ENCODE data around the gene NFE2. TPM values are rescaled to one million over a fixed set of nuclear protein-coding genes. Genes with fewer than 3 reads are reported as not detected.

The NFE2 gene
- total RNA-seq, 4 donors from 2014 or later = 0.40 to 1.2 TPM; not detected in 2

GRCh38 chr12:54261815-54262402, 38.9 kb downstream of the NFE2 start:
- no peak overlapping the region for H3K4me3 ChIP-seq
- H3K4me1 ChIP-seq = peaks cover 0 to 8% of the 10 kb centered on the region in 2 donors
- DNase-seq = no peak
- intact Hi-C loops (cut with DNase I; ENCODE audit: low total_unique reads) = no loop called here
- H3K27me3 ChIP-seq = no peaks in the 10 kb centered on the region
- no peaks in the 10 kb centered on the region for H3K9me3 ChIP-seq
- H3K36me3 ChIP-seq = no peaks in the 10 kb centered on the region
- peak overlapping the region; percentile 13 to 33 for H3K27ac ChIP-seq
- TF ChIP-seq CTCF (IDR thresholded peaks at IDR 0.05) (no peak), POLR2A (IDR thresholded peaks at IDR 0.05) (no peak)

GRCh38 chr12:54259194-54260011, 41.4 kb downstream of the NFE2 start:
- H3K9me3 ChIP-seq = no peaks in the 10 kb centered on the region
- H3K4me1 ChIP-seq = peaks cover 0 to 8% of the 10 kb centered on the region in 2 donors
- H3K36me3 ChIP-seq = no peaks in the 10 kb centered on the region
- intact Hi-C loops (cut with DNase I; ENCODE audit: low total_unique reads) = no loop called here
- peak overlapping the region in 1 of 2 donors; percentile 23 for H3K4me3 ChIP-seq
- H3K27ac ChIP-seq = peak overlapping the region; percentile 32 to 67
- DNase-seq = peak; percentile 61 to 76
- no peaks in the 10 kb centered on the region for H3K27me3 ChIP-seq
- no peak for TF ChIP-seq POLR2A (IDR thresholded peaks at IDR 0.05)
- no peak for TF ChIP-seq CTCF (IDR thresholded peaks at IDR 0.05)

GRCh38 chr12:54258201-54258681, 42.6 kb downstream of the NFE2 start:
- Histone ChIP-seq H3K9me3 (no peaks in the 10 kb centered on the region), H3K4me3 (no peak overlapping the region), H3K27me3 (no peaks in the 10 kb centered on the region), H3K27ac (peak overlapping the region; percentile 32 to 67), H3K4me1 (peaks cover 0 to 8% of the 10 kb centered on the region in 2 donors), H3K36me3 (no peaks in the 10 kb centered on the region)
- DNase-seq = no peak
- TF ChIP-seq CTCF (IDR thresholded peaks at IDR 0.05) (no peak), POLR2A (IDR thresholded peaks at IDR 0.05) (no peak)
- intact Hi-C loops (cut with DNase I; ENCODE audit: low total_unique reads) = no loop called here

- Histone ChIP-seq H3K36me3 (no peaks in the 10 kb centered on the region), H3K4me3 (no peak overlapping the region), H3K27ac (no peak overlapping the region), H3K9me3 (no peaks in the 10 kb centered on the region), H3K27me3 (no peaks in the 10 kb centered on the region), H3K4me1 (peaks cover 0 to 5% of the 10 kb centered on the region in 2 donors)
- TF ChIP-seq CTCF (IDR thresholded peaks at IDR 0.05) = no peak
- no peak for TF ChIP-seq POLR2A (IDR thresholded peaks at IDR 0.05)
- intact Hi-C loops (cut with DNase I; ENCODE audit: low total_unique reads) = no loop called here
- no peak for DNase-seq
These were observed 43.5 kb downstream of the NFE2 start for GRCh38 chr12:54257332-54257731.

GRCh38 chr12:54253240-54253639, 47.6 kb downstream of the NFE2 start:
- Histone ChIP-seq H3K4me1 (no peaks in the 10 kb centered on the region), H3K27ac (no peak overlapping the region), H3K9me3 (no peaks in the 10 kb centered on the region), H3K27me3 (no peaks in the 10 kb centered on the region), H3K4me3 (no peak overlapping the region), H3K36me3 (no peaks in the 10 kb centered on the region)
- intact Hi-C loops (cut with DNase I; ENCODE audit: low total_unique reads) = no loop called here
- DNase-seq = no peak
- TF ChIP-seq POLR2A (IDR thresholded peaks at IDR 0.05) = no peak
- TF ChIP-seq CTCF (IDR thresholded peaks at IDR 0.05) = no peak

Data from uterus (tissue), 4 donors.